K562 (cell line): Measurements from ENCODE around the gene GNAL. TPM values are rescaled to one million over a fixed set of nuclear protein-coding genes. Genes with fewer than 3 reads are reported as not detected.

Source experiments
- BRD9 ChIP-seq: fragments of 450-650 bp; IDR thresholded peaks from 2 replicates; pipeline ENCODE4 v1.6.1; 2018; ENCODE audit warnings: low read depth; ENCODE audit not compliant: partially characterized antibody
- CXXC5 ChIP-seq: fragments of 250-450 bp; sonication (Bioruptor Pico); IDR thresholded peaks from 2 replicates; pipeline ENCODE4 v1.8.0; 2022; ENCODE audit warnings: inconsistent platforms, mild to moderate bottlenecking, moderate library complexity
- E2F1 ChIP-seq: sonication (generic); formaldehyde crosslinking; IDR thresholded peaks from 2 replicates; pipeline ENCODE4 v1.8.1; 2023; ENCODE audit warnings: mild to moderate bottlenecking, missing genetic modification reagents, moderate library complexity
- E2F5 ChIP-seq: sonication (generic); formaldehyde crosslinking; IDR thresholded peaks from 2 replicates; pipeline ENCODE4 v1.8.0; 2022; ENCODE audit warnings: mild to moderate bottlenecking, missing genetic modification reagents
- FOXP1 ChIP-seq: sonication (generic); formaldehyde crosslinking; IDR thresholded peaks from 2 replicates; pipeline ENCODE4 v1.8.0; 2022; ENCODE audit warnings: mild to moderate bottlenecking, missing genetic modification reagents
- HNRNPL ChIP-seq: fragments of 200-400 bp; formaldehyde crosslinking; IDR thresholded peaks from 2 replicates; pipeline ENCODE4 v1.6.1; 2017; ENCODE audit warnings: low read depth, mild to moderate bottlenecking, low read length
- MYC ChIP-seq, 2 experiments: fragments of 250-450 bp in 1 of 2; sonication (Bioruptor Pico) in 1 of 2; IDR thresholded peaks; 2 replicates each; pipeline versions ENCODE4 v1.5.1 to v1.6.1; 2012 to 2021; ENCODE audit warnings: low read depth in 2 of 2, borderline replicate concordance in 1 of 2, improper control_type of control experiment in 1 of 2, low read length in 1 of 2, mild to moderate bottlenecking in 1 of 2, moderate library complexity in 1 of 2
- TEAD1 ChIP-seq, 2 experiments: fragments of 450-650 bp in 1 of 2; sonication (generic) in 1 of 2; formaldehyde crosslinking; IDR thresholded peaks; 2 replicates each; pipeline versions ENCODE4 v1.4.0 to v1.8.0; 2020 to 2022; ENCODE audit warnings: mild to moderate bottlenecking in 2 of 2, missing genetic modification reagents in 1 of 2
- ZNF263 ChIP-seq: sonication (generic); formaldehyde crosslinking; IDR thresholded peaks from 2 replicates; pipeline ENCODE4 v1.8.0; 2022; ENCODE audit warnings: mild to moderate bottlenecking, missing genetic modification reagents, borderline replicate concordance
- ZNF354B ChIP-seq: fragments of 250-450 bp; sonication (Bioruptor Pico); IDR thresholded peaks from 2 replicates; pipeline ENCODE4 v1.4.0; 2020
- ZNF699 ChIP-seq: fragments of 250-450 bp; sonication (Bioruptor Pico); IDR thresholded peaks from 2 replicates; pipeline ENCODE4 v1.8.0; 2021; ENCODE audit warnings: mild to moderate bottlenecking, moderate library complexity; ENCODE audit not compliant: insufficient replicate concordance
- polyA plus RNA-seq, 8 experiments: library from polyadenylated mRNA; depleted of rRNA in 4 of 8; stranded (reverse) in 5 of 8; unstranded in 3 of 8; fragments of >200 nt; fragmentation: Nextera tagmentation in 2 of 8; fragmentation: Illumina TruSeq in 1 of 8; extraction: Ambion mirVana in 2 of 8; extraction: Trizol in 1 of 8; gene quantifications; 2 replicates each; pipeline versions ENCODE4 v1.2.1 to v1.2.3, GENCODE V29; 2011 to 2014; ENCODE audit warnings: inconsistent platforms in 1 of 8, missing spikeins in 1 of 8
- total RNA-seq, 7 experiments: library from RNA; depleted of rRNA in 6 of 7; stranded (reverse); fragments of >200 nt in 6 of 7; fragmentation: Illumina TruSeq in 2 of 7; extraction: Trizol in 2 of 7; gene quantifications; 2 replicates each; pipeline versions ENCODE4 v1.2.1 to v1.2.3, GENCODE V29; 2011 to 2021; ENCODE audit warnings: low replicate concordance in 1 of 7
- TF ChIP-seq, protein P1 (sequence below), 2 experiments: IDR thresholded peaks; 2 replicates each; pipeline ENCODE4 v1.6.1; 2012; ENCODE audit warnings: improper control_type of control experiment in 2 of 2, low read depth in 2 of 2, low read length in 2 of 2, borderline replicate concordance in 1 of 2
- TF ChIP-seq, protein P2 (sequence below), 2 experiments: fragments of 450-650 bp; IDR thresholded peaks; 2 replicates each; pipeline ENCODE4 v1.6.1; 2016; ENCODE audit warnings: mild to moderate bottlenecking in 2 of 2, borderline replicate concordance in 1 of 2, low read depth in 1 of 2, moderate library complexity in 1 of 2

GNAL gene
- total and polyA plus RNA-seq, 9 of the 15 experiments (the other 6 are each of a cell fraction or from before 2014, with no cell fraction given): under 0.01 to 0.10 (median 0.01) TPM; not detected in 5

GRCh38 chr18:11851146-11851805 is 162.2 kb downstream of the GNAL start, which contains the start of gene CHMP1B (continued):
- TF ChIP-seq ZNF354B (CRISPR knock-in tag) (no peak), E2F5 (CRISPR knock-in tag) (no peak), E2F1 (0 out of 2 replicates have a peak, but pooled peaks have one; percentile 43), HNRNPL (no peak), ZNF263 (CRISPR knock-in tag) (no peak), MYC (IDR thresholded peaks at IDR 0.05; ENCODE audit: low read depth, low read length) (peak; percentile 75), MYC (CRISPR knock-in tag; IDR thresholded peaks at IDR 0.05; ENCODE audit: borderline replicate concordance, low read depth) (no peak), ZNF699 (no peak), TEAD1 (CRISPR knock-in tag; IDR thresholded peaks at IDR 0.05) (0 out of 4 replicates have a peak, but pooled peaks of 1 of the 2 experiments have one; percentile 8), FOXP1 (no peak), BRD9 (no peak), CXXC5 (peak; percentile 95)
- TF ChIP-seq, protein P1, sequence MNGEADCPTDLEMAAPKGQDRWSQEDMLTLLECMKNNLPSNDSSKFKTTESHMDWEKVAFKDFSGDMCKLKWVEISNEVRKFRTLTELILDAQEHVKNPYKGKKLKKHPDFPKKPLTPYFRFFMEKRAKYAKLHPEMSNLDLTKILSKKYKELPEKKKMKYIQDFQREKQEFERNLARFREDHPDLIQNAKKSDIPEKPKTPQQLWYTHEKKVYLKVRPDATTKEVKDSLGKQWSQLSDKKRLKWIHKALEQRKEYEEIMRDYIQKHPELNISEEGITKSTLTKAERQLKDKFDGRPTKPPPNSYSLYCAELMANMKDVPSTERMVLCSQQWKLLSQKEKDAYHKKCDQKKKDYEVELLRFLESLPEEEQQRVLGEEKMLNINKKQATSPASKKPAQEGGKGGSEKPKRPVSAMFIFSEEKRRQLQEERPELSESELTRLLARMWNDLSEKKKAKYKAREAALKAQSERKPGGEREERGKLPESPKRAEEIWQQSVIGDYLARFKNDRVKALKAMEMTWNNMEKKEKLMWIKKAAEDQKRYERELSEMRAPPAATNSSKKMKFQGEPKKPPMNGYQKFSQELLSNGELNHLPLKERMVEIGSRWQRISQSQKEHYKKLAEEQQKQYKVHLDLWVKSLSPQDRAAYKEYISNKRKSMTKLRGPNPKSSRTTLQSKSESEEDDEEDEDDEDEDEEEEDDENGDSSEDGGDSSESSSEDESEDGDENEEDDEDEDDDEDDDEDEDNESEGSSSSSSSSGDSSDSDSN (IDR thresholded peaks at IDR 0.05; ENCODE audit: borderline replicate concordance in 1 of 2, low read depth in 2 of 2, low read length in 2 of 2): peak in 1 of 2 experiments; percentile 59; a peak in 2 of 4 replicates
- TF ChIP-seq, protein P2, sequence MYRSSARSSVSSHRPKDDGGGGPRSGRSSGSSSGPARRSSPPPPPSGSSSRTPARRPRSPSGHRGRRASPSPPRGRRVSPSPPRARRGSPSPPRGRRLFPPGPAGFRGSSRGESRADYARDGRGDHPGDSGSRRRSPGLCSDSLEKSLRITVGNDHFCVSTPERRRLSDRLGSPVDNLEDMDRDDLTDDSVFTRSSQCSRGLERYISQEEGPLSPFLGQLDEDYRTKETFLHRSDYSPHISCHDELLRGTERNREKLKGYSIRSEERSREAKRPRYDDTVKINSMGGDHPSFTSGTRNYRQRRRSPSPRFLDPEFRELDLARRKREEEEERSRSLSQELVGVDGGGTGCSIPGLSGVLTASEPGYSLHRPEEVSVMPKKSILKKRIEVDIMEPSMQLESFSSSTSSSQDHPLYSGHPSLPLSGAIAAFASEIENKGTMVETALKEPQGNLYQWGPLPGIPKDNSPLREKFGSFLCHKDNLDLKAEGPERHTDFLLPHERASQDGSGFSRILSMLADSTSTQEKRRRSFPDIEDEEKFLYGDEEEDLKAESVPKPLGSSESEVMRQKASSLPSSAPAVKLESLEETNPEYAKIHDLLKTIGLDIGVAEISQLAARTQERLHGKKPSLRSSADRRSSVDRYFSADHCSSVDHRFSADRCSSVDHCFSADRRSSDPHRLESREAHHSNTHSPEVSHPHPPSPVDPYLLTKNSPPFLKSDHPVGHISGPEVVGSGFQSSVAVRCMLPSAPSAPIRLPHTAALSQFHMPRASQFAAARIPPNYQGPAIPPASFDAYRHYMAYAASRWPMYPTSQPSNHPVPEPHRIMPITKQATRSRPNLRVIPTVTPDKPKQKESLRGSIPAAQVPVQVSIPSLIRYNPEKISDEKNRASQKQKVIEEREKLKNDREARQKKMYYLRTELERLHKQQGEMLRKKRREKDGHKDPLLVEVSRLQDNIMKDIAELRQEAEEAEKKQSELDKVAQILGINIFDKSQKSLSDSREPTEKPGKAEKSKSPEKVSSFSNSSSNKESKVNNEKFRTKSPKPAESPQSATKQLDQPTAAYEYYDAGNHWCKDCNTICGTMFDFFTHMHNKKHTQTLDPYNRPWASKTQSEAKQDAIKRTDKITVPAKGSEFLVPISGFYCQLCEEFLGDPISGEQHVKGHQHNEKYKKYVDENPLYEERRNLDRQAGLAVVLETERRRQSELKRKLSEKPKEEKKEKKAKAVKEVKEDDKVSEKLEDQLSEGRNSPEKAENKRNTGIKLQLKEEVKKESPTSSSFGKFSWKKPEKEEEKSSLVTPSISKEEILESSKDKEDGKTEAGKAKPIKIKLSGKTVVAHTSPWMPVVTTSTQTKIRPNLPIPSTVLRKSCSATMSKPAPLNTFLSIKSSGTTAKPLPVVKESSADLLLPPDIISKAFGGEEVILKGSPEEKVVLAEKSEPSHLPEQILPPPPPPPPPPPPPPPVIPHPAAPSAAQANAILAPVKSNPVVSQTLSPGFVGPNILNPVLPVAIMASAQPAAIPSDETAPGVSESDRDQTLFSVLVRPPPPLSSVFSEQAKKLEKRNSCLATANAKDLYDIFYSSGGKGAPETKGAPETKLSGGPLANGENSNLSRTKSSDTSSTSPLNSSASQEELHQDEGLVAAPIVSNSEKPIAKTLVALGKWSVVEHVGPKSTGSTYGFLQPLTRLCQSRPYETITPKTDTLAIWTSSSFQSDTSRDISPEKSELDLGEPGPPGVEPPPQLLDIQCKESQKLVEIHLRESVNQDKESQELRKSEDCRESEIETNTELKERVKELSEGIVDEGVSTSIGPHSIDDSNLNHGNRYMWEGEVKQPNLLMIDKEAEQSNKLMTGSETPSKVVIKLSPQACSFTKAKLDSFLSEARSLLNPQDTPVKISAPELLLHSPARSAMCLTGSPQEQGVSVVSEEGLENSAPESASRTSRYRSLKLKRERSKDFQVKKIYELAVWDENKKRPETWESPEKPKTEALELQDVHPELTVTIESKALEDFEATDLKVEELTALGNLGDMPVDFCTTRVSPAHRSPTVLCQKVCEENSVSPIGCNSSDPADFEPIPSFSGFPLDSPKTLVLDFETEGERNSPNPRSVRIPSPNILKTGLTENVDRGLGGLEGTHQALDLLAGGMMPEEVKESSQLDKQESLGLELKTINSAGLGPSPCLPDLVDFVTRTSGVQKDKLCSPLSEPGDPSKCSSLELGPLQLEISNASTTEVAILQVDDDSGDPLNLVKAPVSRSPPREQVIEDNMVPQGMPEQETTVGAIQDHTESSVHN (IDR thresholded peaks at IDR 0.05; ENCODE audit: borderline replicate concordance in 1 of 2, low read depth in 1 of 2): no peak
